WTC11 (cell line): ENCODE results near the gene ATRIP. TPM values are rescaled to one million over a fixed set of nuclear protein-coding genes. Genes with fewer than 3 reads are reported as not detected.

Experiments
- ATAC-seq: fragments of 200-7000 bp; cut with Tn5 transposase; 2 replicates; pipeline ENCODE4 v1.10.0; 2021; ENCODE audit warnings: mild to moderate bottlenecking, moderate library complexity
- CTCF ChIA-PET: fragments of 300-600 bp; sonication (Branson Sonifier 250); formaldehyde crosslinking; loops from one replicate; lab custom pipeline; 2021; ENCODE audit warnings: antibody characterized with exemption; lab: Charles Lee
- POLR2A ChIA-PET: fragments of 350-600 bp; sonication (Branson Sonifier 250); formaldehyde crosslinking; loops from one replicate; lab custom pipeline; 2021; ENCODE audit warnings: antibody characterized with exemption; lab: Charles Lee
- DNase-seq: peaks from one replicate; pipeline ENCODE4 v3.0.0; 2021; ENCODE audit warnings: low spot score
- H3K27ac Mint-ChIP-seq: 2 replicates; pipeline ENCODE4 v1.8.0; 2021; ENCODE audit warnings: mixed read lengths
- H3K27me3 Mint-ChIP-seq: 2 replicates; pipeline ENCODE4 v1.8.0; 2021; ENCODE audit warnings: low read depth, mild to moderate bottlenecking, moderate library complexity, mixed read lengths
- H3K36me3 Mint-ChIP-seq: 2 replicates; pipeline ENCODE4 v1.8.0; 2021; ENCODE audit warnings: mixed read lengths
- H3K4me1 Mint-ChIP-seq: 2 replicates; pipeline ENCODE4 v1.8.0; 2022; ENCODE audit warnings: mixed read lengths
- H3K4me3 Mint-ChIP-seq: 2 replicates; pipeline ENCODE4 v1.8.0; 2021; ENCODE audit warnings: mild to moderate bottlenecking, moderate library complexity, mixed read lengths
- H3K9me3 Mint-ChIP-seq: 2 replicates; pipeline ENCODE4 v1.8.0; 2021; ENCODE audit warnings: mixed read lengths
- ATF2 ChIP-seq: sonication (generic); formaldehyde crosslinking; IDR thresholded peaks from 2 replicates; pipeline ENCODE4 v1.8.1; 2022; ENCODE audit warnings: low read depth, missing genetic modification reagents, borderline replicate concordance
- ATF3 ChIP-seq: sonication (generic); formaldehyde crosslinking; conservative IDR thresholded peaks from 2 replicates; pipeline ENCODE4 v1.8.1; 2022; ENCODE audit warnings: mild to moderate bottlenecking, missing genetic modification reagents
- FOXJ3 ChIP-seq: sonication (generic); formaldehyde crosslinking; IDR thresholded peaks from 2 replicates; pipeline ENCODE4 v1.9.0; 2021; ENCODE audit warnings: missing genetic modification reagents, mild to moderate bottlenecking, borderline replicate concordance
- FOXP1 ChIP-seq: sonication (generic); formaldehyde crosslinking; IDR thresholded peaks from 2 replicates; pipeline ENCODE4 v1.8.0; 2022; ENCODE audit warnings: missing genetic modification reagents, mild to moderate bottlenecking, moderate library complexity, borderline replicate concordance
- IRF1 ChIP-seq: sonication (generic); formaldehyde crosslinking; IDR thresholded peaks from 2 replicates; pipeline ENCODE4 v1.8.0; 2023; ENCODE audit warnings: missing genetic modification reagents
- KAT7 ChIP-seq: sonication (generic); formaldehyde crosslinking; IDR thresholded peaks from 2 replicates; pipeline ENCODE4 v1.8.1; 2023; ENCODE audit warnings: missing genetic modification reagents, mild to moderate bottlenecking, borderline replicate concordance
- NFYB ChIP-seq: sonication (generic); formaldehyde crosslinking; conservative IDR thresholded peaks from 2 replicates; pipeline ENCODE4 v1.8.0; 2022; ENCODE audit warnings: low read depth, missing genetic modification reagents
- NR1H2 ChIP-seq: sonication (generic); formaldehyde crosslinking; IDR thresholded peaks from 2 replicates; pipeline ENCODE4 v1.9.0; 2021; ENCODE audit warnings: mild to moderate bottlenecking, moderate library complexity, missing genetic modification reagents
- PRRX2 ChIP-seq: fragments of 250-450 bp; sonication (Bioruptor Pico); IDR thresholded peaks from 2 replicates; pipeline ENCODE4 v1.8.0; 2021; ENCODE audit warnings: mild to moderate bottlenecking
- ZBTB43 ChIP-seq: sonication (generic); formaldehyde crosslinking; IDR thresholded peaks from 2 replicates; pipeline ENCODE4 v1.8.1; 2023; ENCODE audit warnings: mild to moderate bottlenecking, missing genetic modification reagents
- ZNF138 ChIP-seq: sonication (generic); formaldehyde crosslinking; conservative IDR thresholded peaks from 2 replicates; pipeline ENCODE4 v1.8.1; 2022; ENCODE audit warnings: mild to moderate bottlenecking, moderate library complexity, missing genetic modification reagents
- ZNF219 ChIP-seq: sonication (generic); formaldehyde crosslinking; IDR thresholded peaks from 2 replicates; pipeline ENCODE4 v1.8.0; 2023; ENCODE audit warnings: missing genetic modification reagents, mild to moderate bottlenecking, borderline replicate concordance
- ZNF232 ChIP-seq: sonication (generic); formaldehyde crosslinking; IDR thresholded peaks from 2 replicates; pipeline ENCODE4 v1.8.0; 2022; ENCODE audit warnings: mild to moderate bottlenecking, missing genetic modification reagents
- ZNF263 ChIP-seq: sonication (generic); formaldehyde crosslinking; IDR thresholded peaks from 2 replicates; pipeline ENCODE4 v1.8.1; 2022; ENCODE audit warnings: low read depth, mild to moderate bottlenecking, moderate library complexity, missing genetic modification reagents
- ZNF281 ChIP-seq: sonication (generic); formaldehyde crosslinking; IDR thresholded peaks from 2 replicates; pipeline ENCODE4 v1.8.0; 2023; ENCODE audit warnings: mild to moderate bottlenecking, missing genetic modification reagents
- ZNF416 ChIP-seq: fragments of 250-450 bp; sonication (Bioruptor Pico); IDR thresholded peaks from 2 replicates; pipeline ENCODE4 v1.9.0; 2021; ENCODE audit warnings: mild to moderate bottlenecking, inconsistent platforms
- ZNF423 ChIP-seq: fragments of 250-450 bp; sonication (Bioruptor Pico); IDR thresholded peaks from 2 replicates; pipeline ENCODE4 v2.1.2; 2022; ENCODE audit warnings: mild to moderate bottlenecking, moderate library complexity
- ZNF532 ChIP-seq: fragments of 250-450 bp; sonication (Bioruptor Pico); IDR thresholded peaks from 2 replicates; pipeline ENCODE4 v1.9.0; 2021; ENCODE audit warnings: mild to moderate bottlenecking, borderline replicate concordance
- total RNA-seq: library from RNA; stranded (reverse); gene quantifications from 3 replicates; pipeline ENCODE4 v1.2.3, GENCODE V29; 2021

The ATRIP gene
- total RNA-seq, 1 experiment from 2014 or later = 18.2 TPM

- ChIA-PET POLR2A (no interaction called here), CTCF (interaction anchor here (1.3 to 18.3 kb wide), 4 partner anchors 12 to 18 kb away, joined by 4 to 218 read pairs (median 7); no protein-coding TSS in a partner anchor)
- no peak for ATAC-seq
- Mint-ChIP-seq H3K4me3 (no peak overlapping the region), H3K9me3 (no peaks in the 10 kb centered on the region), H3K4me1 (no peaks in the 10 kb centered on the region), H3K27ac (no peak overlapping the region), H3K36me3 (peaks cover 23% of the 10 kb centered on the region), H3K27me3 (no peaks in the 10 kb centered on the region)
- no peak for DNase-seq
- no peak for TF ChIP-seq ATF2 (CRISPR knock-in tag)
- no peak for TF ChIP-seq ZNF532
- TF ChIP-seq NFYB (CRISPR knock-in tag) = no peak
- no peak for TF ChIP-seq ZNF232 (CRISPR knock-in tag)
- TF ChIP-seq NR1H2 (CRISPR knock-in tag) = no peak
- no peak for TF ChIP-seq ZNF263 (CRISPR knock-in tag)
- no peak for TF ChIP-seq ZBTB43
- no peak for TF ChIP-seq ZNF281 (CRISPR knock-in tag)
- TF ChIP-seq ZNF416 (CRISPR knock-in tag) = no peak
- TF ChIP-seq KAT7 (CRISPR knock-in tag) = no peak
- TF ChIP-seq ATF3 (CRISPR knock-in tag) = no peak
- TF ChIP-seq ZNF423 = no peak
These were observed 27.4 kb upstream of the ATRIP start for GRCh38 chr3:48419149-48419548.

GRCh38 chr3:48419597-48419996 lies 26.9 kb upstream of the ATRIP start:
- ATAC-seq (no peak), DNase-seq (no peak)
- TF ChIP-seq ZNF138 (CRISPR knock-in tag) = no peak
- TF ChIP-seq ZNF219 (CRISPR knock-in tag) = no peak
- no peak for TF ChIP-seq FOXP1 (CRISPR knock-in tag)
- no peak for TF ChIP-seq ZNF281 (CRISPR knock-in tag)
- TF ChIP-seq FOXJ3 (CRISPR knock-in tag) = no peak
- no peak for TF ChIP-seq IRF1
- TF ChIP-seq PRRX2 = no peak
- H3K9me3 Mint-ChIP-seq = no peaks in the 10 kb centered on the region
- peaks cover 20% of the 10 kb centered on the region for H3K36me3 Mint-ChIP-seq
- CTCF ChIA-PET = interaction anchor here (1.3 to 18.3 kb wide), 3 partner anchors 13 to 19 kb away, joined by 7 to 218 read pairs (median 7); no protein-coding TSS in a partner anchor
- H3K4me3 Mint-ChIP-seq = no peak overlapping the region
- no peaks in the 10 kb centered on the region for H3K27me3 Mint-ChIP-seq
- H3K4me1 Mint-ChIP-seq = no peaks in the 10 kb centered on the region; the same call in 1 of the 2 replicates
- POLR2A ChIA-PET = no interaction called here
- no peak overlapping the region for H3K27ac Mint-ChIP-seq
